HepG2 (cell line): Measurements from ENCODE around the gene STX2. TPM values are rescaled to one million over a fixed set of nuclear protein-coding genes. Genes with fewer than 3 reads are reported as not detected.
A peak's percentile ranks its signal among the peaks of the same experiment; 100 is the strongest.

ENCODE experiments used
- ARID3A ChIP-seq: IDR thresholded peaks from 2 replicates; pipeline ENCODE4 v1.6.1; 2012; ENCODE audit warnings: low read depth, low read length, improper control_type of control experiment
- E2F5 ChIP-seq: sonication (generic); formaldehyde crosslinking; conservative IDR thresholded peaks from 2 replicates; pipeline ENCODE4 v1.4.0; 2020; ENCODE audit warnings: missing genetic modification reagents
- EEA1 ChIP-seq: sonication (generic); formaldehyde crosslinking; IDR thresholded peaks from 2 replicates; pipeline ENCODE4 v1.5.1; 2020; ENCODE audit warnings: mild to moderate bottlenecking, missing genetic modification reagents, borderline replicate concordance
- IRF1 ChIP-seq: sonication (generic); formaldehyde crosslinking; IDR thresholded peaks from 2 replicates; pipeline ENCODE4 v1.4.0; 2020; ENCODE audit warnings: low read depth, mild to moderate bottlenecking, missing genetic modification reagents
- MATR3 ChIP-seq: sonication (generic); formaldehyde crosslinking; IDR thresholded peaks from 2 replicates; pipeline ENCODE4 v1.4.0; 2020; ENCODE audit warnings: missing genetic modification reagents
- NCOR1 ChIP-seq: fragments of 200-600 bp; sonication (generic); IDR thresholded peaks from 2 replicates; pipeline ENCODE4 v1.7.0; 2017; ENCODE audit warnings: antibody characterized with exemption, low read length, borderline replicate concordance
- NFE2L1 ChIP-seq: sonication (generic); formaldehyde crosslinking; IDR thresholded peaks from 2 replicates; pipeline ENCODE4 v1.4.0; 2020; ENCODE audit warnings: missing genetic modification reagents, mild to moderate bottlenecking, borderline replicate concordance
- POGZ ChIP-seq: sonication (generic); formaldehyde crosslinking; IDR thresholded peaks from 2 replicates; pipeline ENCODE4 v1.4.0; 2020; ENCODE audit warnings: mild to moderate bottlenecking, missing genetic modification reagents
- RNF219 ChIP-seq: sonication (generic); formaldehyde crosslinking; IDR thresholded peaks from 2 replicates; pipeline ENCODE4 v1.5.0; 2020; ENCODE audit warnings: mild to moderate bottlenecking, missing genetic modification reagents
- THRA ChIP-seq: sonication (generic); formaldehyde crosslinking; IDR thresholded peaks from 2 replicates; pipeline ENCODE4 v1.4.0; 2020; ENCODE audit warnings: missing genetic modification reagents, borderline replicate concordance
- ZNF225 ChIP-seq: sonication (generic); formaldehyde crosslinking; IDR thresholded peaks from 2 replicates; pipeline ENCODE4 v1.4.0; 2020; ENCODE audit warnings: mild to moderate bottlenecking, missing genetic modification reagents
- ZNF354B ChIP-seq: sonication (generic); formaldehyde crosslinking; IDR thresholded peaks from 2 replicates; pipeline ENCODE4 v1.8.0; 2022; ENCODE audit warnings: mild to moderate bottlenecking, missing genetic modification reagents
- ZNF660 ChIP-seq: sonication (generic); formaldehyde crosslinking; IDR thresholded peaks from 2 replicates; pipeline ENCODE4 v1.5.1; 2020; ENCODE audit warnings: mild to moderate bottlenecking, low read depth, missing genetic modification reagents, borderline replicate concordance
- ZNF710 ChIP-seq: sonication (generic); formaldehyde crosslinking; IDR thresholded peaks from 2 replicates; pipeline ENCODE4 v1.5.0; 2020; ENCODE audit warnings: mild to moderate bottlenecking, missing genetic modification reagents, borderline replicate concordance
- ZNF770 ChIP-seq: sonication (generic); formaldehyde crosslinking; IDR thresholded peaks from 2 replicates; pipeline ENCODE4 v1.5.0; 2020; ENCODE audit warnings: mild to moderate bottlenecking, missing genetic modification reagents
- polyA plus RNA-seq, 8 experiments: library from polyadenylated mRNA; depleted of rRNA in 3 of 8; stranded (reverse) in 7 of 8; unstranded in 1 of 8; fragments of >200 nt; fragmentation: Illumina TruSeq in 4 of 8; extraction: Trizol in 4 of 8; gene quantifications; 2 replicates each; pipeline versions ENCODE4 v1.2.1 to v1.2.3, GENCODE V29; 2011 to 2016; ENCODE audit warnings: low read depth in 4 of 8, missing spikeins in 1 of 8, mixed read lengths in 1 of 8; ENCODE audit not compliant: insufficient read depth in 1 of 8
- total RNA-seq, 5 experiments: library from RNA; depleted of rRNA; stranded (reverse); fragments of >200 nt; fragmentation: Illumina TruSeq; extraction: Trizol; gene quantifications; 2 replicates each; pipeline ENCODE4 v1.2.3, GENCODE V29; 2016; ENCODE audit warnings: low read depth in 1 of 5

Gene STX2
- total and polyA plus RNA-seq, 2 of the 13 experiments (the other 11 are each of a cell fraction or from before 2014, with no cell fraction given) = 13.4 to 25.1 TPM

- TF ChIP-seq ZNF710 (CRISPR knock-in tag) (0 out of 2 replicates have a peak, but pooled peaks have one; percentile 25), THRA (CRISPR knock-in tag) (0 out of 2 replicates have a peak, but pooled peaks have one; percentile 14), ZNF770 (CRISPR knock-in tag) (peak; percentile 94), EEA1 (CRISPR knock-in tag) (peak; percentile 24; the same call in 1 of the 2 replicates), ZNF354B (CRISPR knock-in tag) (no peak), NFE2L1 (CRISPR knock-in tag) (no peak), ARID3A (no peak), ZNF225 (CRISPR knock-in tag) (no peak), MATR3 (CRISPR knock-in tag) (no peak), IRF1 (CRISPR knock-in tag) (peak; percentile 19; the same call in 1 of the 2 replicates), POGZ (no peak), ZNF660 (CRISPR knock-in tag) (no peak), RNF219 (CRISPR knock-in tag) (no peak), E2F5 (CRISPR knock-in tag) (0 out of 2 replicates have a peak, but pooled peaks have one; percentile 47), NCOR1 (no peak)
Measured at GRCh38 chr12:130871286-130872178, 32.5 kb upstream of the STX2 start, which contains the start of gene RAN (continued).
